HFFc6 (cell line): ENCODE results near the gene SOX18. TPM values are rescaled to one million over a fixed set of nuclear protein-coding genes. Genes with fewer than 3 reads are reported as not detected.
"Not testable (repeated sequence)": the region's sequence is repeated elsewhere in the genome, so short reads cannot be mapped to it uniquely, and the experiment has no call there.

ENCODE experiments used
- DNase-seq: peaks from one replicate; pipeline ENCODE4 v3.0.0-alpha.2; 2018
- H3K27ac Mint-ChIP-seq: 2 replicates; pipeline ENCODE4 v1.8.0; 2020; ENCODE audit warnings: mild to moderate bottlenecking, mixed read lengths
- H3K27me3 Mint-ChIP-seq: 2 replicates; pipeline ENCODE4 v1.8.0; 2021; ENCODE audit warnings: mild to moderate bottlenecking, moderate library complexity, mixed read lengths; ENCODE audit not compliant: insufficient read depth
- H3K36me3 Mint-ChIP-seq: 2 replicates; pipeline ENCODE4 v1.8.0; 2021; ENCODE audit warnings: low read depth, mixed read lengths
- H3K4me1 Mint-ChIP-seq: 2 replicates; pipeline ENCODE4 v1.8.0; 2020; ENCODE audit warnings: low read depth, mixed read lengths
- H3K4me3 Mint-ChIP-seq: 2 replicates; pipeline ENCODE4 v1.8.0; 2020; ENCODE audit warnings: mild to moderate bottlenecking, moderate library complexity, mixed read lengths
- H3K9me3 Mint-ChIP-seq: 2 replicates; pipeline ENCODE4 v1.8.0; 2020; ENCODE audit warnings: mild to moderate bottlenecking, mixed read lengths
- total RNA-seq, 6 experiments: library from RNA; stranded (reverse); fragmentation: NEBNext Ultra II Directional; extraction: Animal tissue kit (Norgen Biotek cat#: 25700); gene quantifications; 2 replicates in 1 of 6; 3 replicates in 5 of 6; pipeline ENCODE4 v1.2.3, GENCODE V29; 2021
- TF ChIP-seq, protein P1 (sequence below): fragments of 200-600 bp; sonication (generic); IDR thresholded peaks from 2 replicates; pipeline ENCODE4 v1.5.0; 2021; ENCODE audit warnings: antibody characterized with exemption, mild to moderate bottlenecking

Gene SOX18
- total RNA-seq, 6 experiments from 2014 or later: 0.10 to 0.17 TPM; not detected in 4

DNA sequence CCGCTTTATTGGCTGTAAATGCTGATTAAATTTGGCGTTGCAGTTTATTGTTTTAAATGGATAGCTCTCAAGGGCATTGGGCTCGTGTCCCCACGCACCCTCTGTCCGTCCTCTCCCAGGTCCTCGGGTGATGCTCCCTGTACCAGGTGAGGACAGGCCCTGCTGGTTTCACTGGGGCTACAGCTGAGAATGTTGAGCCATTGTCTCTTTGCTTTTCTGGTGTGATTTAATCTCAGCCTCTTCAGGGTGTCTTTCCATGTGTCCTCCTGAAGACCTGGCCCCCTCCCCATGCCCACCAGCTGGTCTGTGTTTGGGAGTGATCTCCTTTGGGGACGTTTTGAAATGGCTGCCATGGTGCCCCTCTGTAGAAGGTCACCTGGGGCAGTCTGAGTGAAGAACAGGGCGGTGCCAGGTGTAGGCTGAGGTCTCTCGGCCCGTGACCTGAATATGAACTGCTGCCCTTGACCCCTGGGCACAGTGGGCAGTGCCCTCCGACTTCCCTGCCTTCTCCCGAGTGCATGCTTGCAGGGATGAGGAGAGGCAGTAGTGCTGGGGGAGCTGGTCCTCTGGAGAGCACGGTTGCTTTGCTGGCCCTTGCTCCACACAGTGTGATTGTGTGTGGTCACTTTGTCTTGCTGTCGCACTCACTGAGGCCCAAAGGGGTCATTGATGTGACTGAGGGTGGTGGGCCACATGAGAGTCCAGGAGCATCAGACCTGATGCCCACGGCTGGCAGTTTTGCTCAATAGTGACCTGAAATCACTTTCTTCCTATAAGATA lies 25.9 kb downstream of the SOX18 start:
- DNase-seq: no peak
- H3K27me3 Mint-ChIP-seq: peaks cover 2% of the 10 kb centered on the region
- peaks cover 25% of the 10 kb centered on the region for H3K36me3 Mint-ChIP-seq
- no peaks in the 10 kb centered on the region; the same call in 1 of the 2 replicates for H3K4me1 Mint-ChIP-seq
- TF ChIP-seq, protein P1, sequence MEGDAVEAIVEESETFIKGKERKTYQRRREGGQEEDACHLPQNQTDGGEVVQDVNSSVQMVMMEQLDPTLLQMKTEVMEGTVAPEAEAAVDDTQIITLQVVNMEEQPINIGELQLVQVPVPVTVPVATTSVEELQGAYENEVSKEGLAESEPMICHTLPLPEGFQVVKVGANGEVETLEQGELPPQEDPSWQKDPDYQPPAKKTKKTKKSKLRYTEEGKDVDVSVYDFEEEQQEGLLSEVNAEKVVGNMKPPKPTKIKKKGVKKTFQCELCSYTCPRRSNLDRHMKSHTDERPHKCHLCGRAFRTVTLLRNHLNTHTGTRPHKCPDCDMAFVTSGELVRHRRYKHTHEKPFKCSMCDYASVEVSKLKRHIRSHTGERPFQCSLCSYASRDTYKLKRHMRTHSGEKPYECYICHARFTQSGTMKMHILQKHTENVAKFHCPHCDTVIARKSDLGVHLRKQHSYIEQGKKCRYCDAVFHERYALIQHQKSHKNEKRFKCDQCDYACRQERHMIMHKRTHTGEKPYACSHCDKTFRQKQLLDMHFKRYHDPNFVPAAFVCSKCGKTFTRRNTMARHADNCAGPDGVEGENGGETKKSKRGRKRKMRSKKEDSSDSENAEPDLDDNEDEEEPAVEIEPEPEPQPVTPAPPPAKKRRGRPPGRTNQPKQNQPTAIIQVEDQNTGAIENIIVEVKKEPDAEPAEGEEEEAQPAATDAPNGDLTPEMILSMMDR: no peak
- H3K27ac Mint-ChIP-seq: no peak overlapping the region
- no peak overlapping the region for H3K4me3 Mint-ChIP-seq
- no peaks in the 10 kb centered on the region for H3K9me3 Mint-ChIP-seq

DNA sequence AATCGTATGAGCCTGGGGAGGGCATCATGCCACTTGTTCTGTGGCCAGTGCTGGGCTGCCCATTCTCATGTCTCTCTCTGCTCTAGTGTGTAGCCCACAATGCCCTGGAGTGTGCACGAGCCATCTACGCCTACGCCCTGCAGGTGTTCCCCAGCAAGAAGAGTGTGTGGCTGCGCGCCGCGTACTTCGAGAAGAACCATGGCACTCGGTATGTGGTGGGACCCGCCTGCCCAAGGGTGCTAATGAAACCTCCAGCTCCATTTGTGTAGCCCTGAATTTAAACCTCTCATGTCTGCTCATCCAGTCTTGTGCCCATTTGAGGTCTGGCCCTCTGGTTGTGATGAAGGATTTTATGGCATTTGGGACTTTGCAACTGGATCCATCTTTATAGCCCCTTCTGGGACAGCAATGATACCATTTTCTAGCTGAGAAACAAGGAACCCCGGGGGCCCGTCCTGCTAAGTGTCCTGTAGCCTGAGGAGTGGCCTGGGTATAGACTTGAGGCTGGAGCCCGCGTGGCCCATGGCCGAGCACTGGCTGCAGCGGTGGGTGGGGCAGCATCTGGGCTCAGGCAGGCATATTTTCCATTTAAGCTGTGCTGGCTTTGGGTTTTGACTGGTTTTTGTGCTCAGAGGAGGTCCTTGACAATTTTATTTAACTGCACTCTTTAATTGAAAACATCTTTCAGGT lies 26.6 kb downstream of the SOX18 start:
- H3K9me3 Mint-ChIP-seq: no peaks in the 10 kb centered on the region
- H3K27me3 Mint-ChIP-seq: peaks cover 2% of the 10 kb centered on the region
- H3K4me1 Mint-ChIP-seq: no peaks in the 10 kb centered on the region; the same call in 1 of the 2 replicates
- H3K36me3 Mint-ChIP-seq: peaks cover 26% of the 10 kb centered on the region
- DNase-seq: no peak
- TF ChIP-seq, protein P1: no peak
- no peak overlapping the region for H3K4me3 Mint-ChIP-seq
- no peak overlapping the region for H3K27ac Mint-ChIP-seq

DNA sequence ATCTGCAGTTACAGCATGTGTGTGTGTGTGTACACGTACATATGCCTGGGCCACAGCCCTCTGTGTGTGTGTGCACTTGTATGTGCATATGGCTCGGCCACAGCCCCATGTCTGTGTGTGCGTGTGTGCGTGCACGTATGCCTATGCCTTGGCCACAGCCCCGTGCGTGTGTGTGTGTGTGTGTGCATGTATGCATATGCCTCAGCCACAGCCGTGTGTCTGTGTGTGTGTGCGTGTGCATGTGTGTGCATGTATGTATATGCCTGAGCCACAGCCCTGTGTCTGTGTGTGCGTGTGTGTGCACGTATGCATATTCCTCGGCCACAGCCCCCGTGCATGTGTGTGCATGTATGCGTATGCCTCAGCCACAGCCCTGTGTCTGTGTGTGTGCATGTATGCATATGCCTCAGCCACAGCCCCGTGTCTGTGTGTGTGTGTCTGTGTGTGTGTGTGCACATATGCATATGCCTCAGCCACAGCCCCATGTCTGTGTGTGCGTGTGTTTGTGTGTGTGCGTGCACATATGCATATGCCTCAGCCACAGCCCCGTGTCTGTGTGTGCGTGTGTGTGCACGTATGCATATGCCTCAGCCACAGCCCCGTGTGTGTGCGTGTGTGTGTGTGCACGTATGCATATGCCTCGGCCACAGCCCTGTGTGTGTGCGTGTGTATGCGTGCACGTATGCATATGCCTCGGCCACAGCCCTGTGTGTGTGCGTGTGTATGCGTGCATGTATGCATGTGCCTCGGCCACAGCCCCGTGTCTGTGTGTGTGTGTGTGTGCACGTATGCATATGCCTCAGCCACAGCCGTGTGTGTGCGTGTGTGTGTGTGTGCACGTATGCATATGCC lies 28.1 kb downstream of the SOX18 start:
- no peaks in the 10 kb centered on the region for H3K9me3 Mint-ChIP-seq
- H3K4me1 Mint-ChIP-seq: no peaks in the 10 kb centered on the region; the same call in 1 of the 2 replicates
- TF ChIP-seq, protein P1: no peak
- H3K4me3 Mint-ChIP-seq: no peak overlapping the region
- H3K27ac Mint-ChIP-seq: no peak overlapping the region
- peaks cover 2% of the 10 kb centered on the region for H3K27me3 Mint-ChIP-seq
- no peak for DNase-seq
- H3K36me3 Mint-ChIP-seq: peaks cover 24% of the 10 kb centered on the region

GRCh38 chr20:64015635-64016034 lies 33.8 kb downstream of the SOX18 start:
- no peaks in the 10 kb centered on the region for H3K9me3 Mint-ChIP-seq
- H3K27me3 Mint-ChIP-seq: peaks cover 2% of the 10 kb centered on the region
- H3K36me3 Mint-ChIP-seq: peaks cover 19% of the 10 kb centered on the region
- no peak for DNase-seq
- H3K4me1 Mint-ChIP-seq: no peaks in the 10 kb centered on the region; the same call in 1 of the 2 replicates
- H3K27ac Mint-ChIP-seq: no peak overlapping the region
- TF ChIP-seq, protein P1: no peak
- no peak overlapping the region for H3K4me3 Mint-ChIP-seq

DNA sequence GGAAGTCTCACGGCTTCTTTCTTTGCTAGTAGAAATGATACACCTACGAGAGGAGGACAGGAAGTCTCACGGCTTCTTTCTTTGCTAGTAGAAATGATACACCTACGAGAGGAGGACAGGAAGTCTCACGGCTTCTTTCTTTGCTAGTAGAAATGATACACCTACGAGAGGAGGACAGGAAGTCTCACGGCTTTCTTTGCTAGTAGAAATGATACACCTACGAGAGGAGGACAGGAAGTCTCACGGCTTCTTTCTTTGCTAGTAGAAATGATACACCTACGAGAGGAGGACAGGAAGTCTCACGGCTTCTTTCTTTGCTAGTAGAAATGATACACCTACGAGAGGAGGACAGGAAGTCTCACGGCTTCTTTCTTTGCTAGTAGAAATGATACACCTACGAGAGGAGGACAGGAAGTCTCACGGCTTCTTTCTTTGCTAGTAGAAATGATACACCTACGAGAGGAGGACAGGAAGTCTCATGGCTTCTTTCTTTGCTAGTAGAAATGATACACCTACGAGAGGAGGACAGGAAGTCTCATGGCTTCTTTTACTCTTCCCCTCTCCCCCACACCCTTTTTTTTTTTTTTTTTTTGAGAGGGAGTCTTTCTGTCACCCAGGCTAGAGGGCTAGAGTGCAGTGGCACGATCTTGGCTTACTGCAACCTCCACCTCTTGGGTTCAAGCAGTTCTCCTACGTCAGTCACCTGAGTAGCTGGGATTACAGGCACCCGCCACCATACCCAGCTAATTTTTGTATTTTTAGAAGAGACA lies 36.9 kb downstream of the SOX18 start:
- peaks cover 32% of the 10 kb centered on the region for H3K36me3 Mint-ChIP-seq
- not testable (repeated sequence) for H3K4me1 Mint-ChIP-seq, DNase-seq, H3K9me3 Mint-ChIP-seq, H3K27me3 Mint-ChIP-seq, H3K27ac Mint-ChIP-seq, H3K4me3 Mint-ChIP-seq
